ENCODE results near the gene SMPX.

DNA sequence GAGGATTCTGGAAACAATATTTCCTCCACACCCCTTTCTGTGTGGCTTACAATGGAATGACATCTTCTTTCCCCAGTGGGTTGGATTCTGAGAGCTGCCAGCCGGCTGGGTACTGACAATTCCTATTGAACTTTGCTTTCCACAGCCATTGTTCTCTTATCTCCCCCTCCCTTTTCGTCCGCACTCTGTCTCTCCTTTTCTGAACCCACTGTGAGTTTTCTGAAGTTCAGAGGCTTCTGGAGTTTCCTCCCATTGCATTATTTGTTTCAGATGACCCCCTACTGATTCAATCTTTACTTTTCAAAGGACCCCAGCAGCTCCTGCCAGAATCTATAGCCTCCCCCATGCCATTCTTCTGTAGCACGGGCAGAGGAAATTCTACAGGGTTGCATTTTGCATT is 10.4 kb downstream of the SMPX start:
- TF ChIP-seq RARB (CRISPR knock-in tag; IDR thresholded peaks at IDR 0.05) = no peak
- no peak for TF ChIP-seq ZNF70 (CRISPR knock-in tag; IDR thresholded peaks at IDR 0.05)
- TF ChIP-seq ZC3H10 (CRISPR knock-in tag; IDR thresholded peaks at IDR 0.05) = no peak
- TF ChIP-seq ISL1 (CRISPR knock-in tag; IDR thresholded peaks at IDR 0.05) = no peak
- TF ChIP-seq ARNTL (CRISPR knock-in tag; IDR thresholded peaks at IDR 0.05; ENCODE audit: borderline replicate concordance, low read depth) = no peak
